ENCODE results near the gene UBLCP1. TPM values are rescaled to one million over a fixed set of nuclear protein-coding genes. Genes with fewer than 3 reads are reported as not detected.
"Not testable (repeated sequence)": the region's sequence is repeated elsewhere in the genome, so short reads cannot be mapped to it uniquely, and the experiment has no call there.

UBLCP1 gene
- total and polyA plus RNA-seq, 2 donors (not counting 3 experiments of a cell fraction or from before 2014, with no cell fraction given), result 5.9 to 20.3 TPM

DNA sequence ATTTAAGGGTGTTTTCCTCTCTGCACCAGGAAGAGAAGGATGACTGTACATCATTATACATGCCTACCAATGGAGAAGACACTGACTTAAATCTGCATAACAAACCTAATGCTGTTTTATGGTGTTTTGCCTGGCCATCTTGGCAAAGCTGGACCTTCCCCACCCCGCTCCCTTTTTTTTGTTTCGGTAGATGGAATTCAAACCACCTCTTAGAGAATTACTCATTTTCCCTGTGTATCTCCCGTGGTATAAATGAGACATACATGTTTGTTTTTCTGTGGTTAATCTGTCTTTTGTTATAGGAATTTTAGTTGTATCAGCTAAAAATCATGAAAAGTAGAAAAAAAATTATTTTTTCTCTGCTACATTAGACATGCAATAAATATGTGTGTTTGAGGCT is 38.4 kb downstream of the UBLCP1 start:
- CTCF ChIA-PET, result no interaction called here
- dilution Hi-C loops (cut with MboI; ENCODE audit: extremely low pct_ligation_motif_present, low sequenced_read_pairs), result no loop called here

DNA sequence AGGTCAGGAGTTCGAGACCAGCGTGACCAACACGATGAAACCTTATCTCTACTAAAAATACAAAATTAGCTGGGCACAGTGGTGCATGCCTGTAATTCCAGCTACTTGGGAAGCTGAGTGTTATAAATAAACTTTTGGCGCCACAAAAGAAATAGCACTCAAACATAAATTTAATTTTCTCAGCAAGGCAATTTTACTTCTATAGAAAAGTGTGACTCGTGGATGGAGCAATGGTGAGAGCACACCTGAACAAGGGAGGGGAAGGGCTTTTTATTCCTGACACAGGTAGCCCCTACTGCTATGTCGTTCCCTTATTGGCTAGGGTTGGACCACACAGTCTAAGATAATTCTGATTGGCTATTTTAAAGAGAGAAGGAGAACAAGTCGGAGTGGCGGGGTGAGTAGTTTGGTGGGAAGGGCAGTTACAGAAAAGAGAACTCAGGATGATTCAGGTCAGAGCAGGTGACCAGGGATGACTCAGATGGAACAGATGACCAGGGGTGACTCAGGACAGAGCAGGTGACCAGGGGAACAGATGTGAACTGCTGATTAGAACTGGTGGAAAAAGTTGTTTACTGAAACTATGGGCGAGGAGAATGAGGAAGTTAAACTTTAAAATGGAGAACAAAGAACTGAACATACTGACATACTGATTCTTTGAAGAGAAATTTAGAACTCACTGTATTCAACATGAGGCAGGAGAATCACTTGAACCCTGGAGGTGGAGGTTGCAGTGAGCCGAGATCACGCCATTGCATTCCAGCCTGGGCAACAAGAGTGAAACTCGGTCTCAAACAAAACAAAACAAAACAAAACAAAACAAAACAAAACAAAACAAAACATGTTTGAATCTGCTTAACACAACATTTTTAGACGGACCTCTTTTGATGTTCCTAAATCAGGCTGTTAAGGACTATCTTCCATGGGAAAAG is 39.1 kb downstream of the UBLCP1 start:
- H3K9me3 ChIP-seq (replicated peaks; ENCODE audit: control insufficient read depth, insufficient read depth, low read length); H3K4me1 ChIP-seq (ENCODE audit: control insufficient read depth, extremely low read depth, insufficient read depth, low read length); H3K9me1 ChIP-seq (replicated peaks; ENCODE audit: control insufficient read depth, extremely low read depth, insufficient read depth, low read length); POLR2A ChIA-PET; DNase-seq (ENCODE audit: low read depth, low spot score); H3K4me3 ChIP-seq (replicated peaks in 1 of 3; ENCODE audit: insufficient read depth in 1 of 3, low read depth in 1 of 3, low read length in 3 of 3); CTCF ChIA-PET; H2AFZ ChIP-seq (ENCODE audit: low read depth, low read length); BruUV-seq (replicated peaks); H3K27me3 ChIP-seq (ENCODE audit: control insufficient read depth in 2 of 2, insufficient read depth in 2 of 2, low read length in 2 of 2); FAIRE-seq; dilution Hi-C loops (cut with MboI; ENCODE audit: extremely low pct_ligation_motif_present, low sequenced_read_pairs); H3K79me2 ChIP-seq (ENCODE audit: control insufficient read depth, insufficient read depth, low read length); H3K4me2 ChIP-seq (ENCODE audit: insufficient read depth, low read length); intact Hi-C loops (cut with micrococcal nuclease); H4K20me1 ChIP-seq (replicated peaks; ENCODE audit: control insufficient read depth, extremely low read depth, insufficient read depth, low read length); H3K36me3 ChIP-seq (ENCODE audit: control insufficient read depth in 2 of 2, extremely low read depth in 1 of 2, insufficient read depth in 2 of 2, low read length in 2 of 2); H3K27ac ChIP-seq (ENCODE audit: insufficient read depth, low read depth, low read length); H3K9ac ChIP-seq (replicated peaks; ENCODE audit: extremely low read depth, insufficient read depth, low read length): not testable (repeated sequence)

More for the DNA sequence above, 38.4 kb downstream of the UBLCP1 start:
- Histone ChIP-seq H3K27me3 (ENCODE audit: control insufficient read depth in 2 of 2, insufficient read depth in 2 of 2, low read length in 2 of 2) (no peaks in the 10 kb centered on the region), H2AFZ (ENCODE audit: low read depth, low read length) (no peak overlapping the region), H3K9ac (replicated peaks; ENCODE audit: extremely low read depth, insufficient read depth, low read length) (no peak overlapping the region), H3K4me3 (replicated peaks in 1 of 3; ENCODE audit: insufficient read depth in 1 of 3, low read depth in 1 of 3, low read length in 3 of 3) (no peak overlapping the region), H3K79me2 (ENCODE audit: control insufficient read depth, insufficient read depth, low read length) (no peaks in the 10 kb centered on the region), H3K9me3 (replicated peaks; ENCODE audit: control insufficient read depth, insufficient read depth, low read length) (no peaks in the 10 kb centered on the region), H3K4me1 (ENCODE audit: control insufficient read depth, extremely low read depth, insufficient read depth, low read length) (no peaks in the 10 kb centered on the region), H3K27ac (ENCODE audit: insufficient read depth, low read depth, low read length) (no peak overlapping the region), H4K20me1 (replicated peaks; ENCODE audit: control insufficient read depth, extremely low read depth, insufficient read depth, low read length) (no peaks in the 10 kb centered on the region), H3K36me3 (ENCODE audit: control insufficient read depth in 2 of 2, extremely low read depth in 1 of 2, insufficient read depth in 2 of 2, low read length in 2 of 2) (no peaks in the 10 kb centered on the region), H3K9me1 (replicated peaks; ENCODE audit: control insufficient read depth, extremely low read depth, insufficient read depth, low read length) (no peaks in the 10 kb centered on the region), H3K4me2 (ENCODE audit: insufficient read depth, low read length) (no peak overlapping the region)
- no peak for DNase-seq (ENCODE audit: low read depth, low spot score)
- TF ChIP-seq MYC (IDR thresholded peaks at IDR 0.05; ENCODE audit: low read depth, low read length), result no peak
- TF ChIP-seq CTCF (IDR thresholded peaks at IDR 0.05; ENCODE audit: extremely low read depth in 1 of 2, insufficient read depth in 1 of 2, low read depth in 1 of 2, low read length in 2 of 2), result no peak
- TF ChIP-seq JUN (IDR thresholded peaks at IDR 0.05; ENCODE audit: borderline replicate concordance, insufficient read depth, insufficient read length, low read depth), result no peak
- no peak for TF ChIP-seq POLR2A (IDR thresholded peaks at IDR 0.05; ENCODE audit: low read depth, low read length)
- no peak for TF ChIP-seq GATA2 (IDR thresholded peaks at IDR 0.05; ENCODE audit: insufficient read depth, insufficient read length, low read depth, low read length)
- TF ChIP-seq, protein P1, sequence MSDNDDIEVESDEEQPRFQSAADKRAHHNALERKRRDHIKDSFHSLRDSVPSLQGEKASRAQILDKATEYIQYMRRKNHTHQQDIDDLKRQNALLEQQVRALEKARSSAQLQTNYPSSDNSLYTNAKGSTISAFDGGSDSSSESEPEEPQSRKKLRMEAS (IDR thresholded peaks at IDR 0.05; ENCODE audit: insufficient read depth, insufficient read length), result no peak
- TF ChIP-seq FOS (IDR thresholded peaks at IDR 0.05; ENCODE audit: borderline replicate concordance, insufficient read depth, low read length), result no peak
- no peak for TF ChIP-seq POLR2AphosphoS5 (IDR thresholded peaks at IDR 0.05; ENCODE audit: insufficient read depth, low read depth, low read length)
- TF ChIP-seq EZH2 (IDR thresholded peaks at IDR 0.05; ENCODE audit: borderline replicate concordance, low read depth, low read length, severe bottlenecking), result no peak
- POLR2A ChIA-PET, result no interaction called here
- FAIRE-seq, result no peak
- intact Hi-C loops (cut with micrococcal nuclease), result no loop called here
- BruUV-seq (replicated peaks), result no TSS peak

Measured in endothelial cell of umbilical vein (primary cell).